ENCODE data around the gene PADI4.

- TF ChIP-seq POLR2A (IDR thresholded peaks at IDR 0.05; ENCODE audit: low read depth, low read length) = no peak
- TF ChIP-seq CTCF (conservative IDR thresholded peaks at IDR 0.05; ENCODE audit: low read depth, low read length) = no peak
- TF ChIP-seq ELK1 (IDR thresholded peaks at IDR 0.05; ENCODE audit: borderline replicate concordance, low read depth, low read length) = no peak
- no peak for TF ChIP-seq CHD1 (IDR thresholded peaks at IDR 0.05; ENCODE audit: low read depth, low read length)
- TF ChIP-seq RCOR1 (IDR thresholded peaks at IDR 0.05; ENCODE audit: insufficient replicate concordance, low read length) = no peak
- no peak for TF ChIP-seq MAFK (IDR thresholded peaks at IDR 0.05; ENCODE audit: low read depth, low read length)
- TF ChIP-seq RAD21 (IDR thresholded peaks at IDR 0.05; ENCODE audit: low read length) = no peak
- no peak for TF ChIP-seq SMC3 (IDR thresholded peaks at IDR 0.05; ENCODE audit: low read depth, low read length)
- TF ChIP-seq RFX5 (IDR thresholded peaks at IDR 0.05; ENCODE audit: low read depth, low read length) = no peak
- TF ChIP-seq MAZ (IDR thresholded peaks at IDR 0.05; ENCODE audit: borderline replicate concordance, low read depth, low read length) = no peak
- TF ChIP-seq USF2 (IDR thresholded peaks at IDR 0.05; ENCODE audit: low read depth, low read length) = no peak
- no peak for TF ChIP-seq MXI1 (IDR thresholded peaks at IDR 0.05; ENCODE audit: borderline replicate concordance, low read depth, low read length)
- no peak for TF ChIP-seq FOS (IDR thresholded peaks at IDR 0.05; ENCODE audit: low read depth, low read length)
Observed at GRCh38 chr1:17310068-17310640, 2.2 kb downstream of the PADI4 start.

Measured in IMR-90 (cell line).